Measurements from ENCODE around the gene PNPLA5. TPM values are rescaled to one million over a fixed set of nuclear protein-coding genes. Genes with fewer than 3 reads are reported as not detected.
A peak's percentile ranks its signal among the peaks of the same experiment; 100 is the strongest.

The PNPLA5 gene
- polyA plus RNA-seq, 4 donors: not detected

GRCh38 chr22:43923631-43924464 is 32.0 kb upstream of the PNPLA5 start, which contains the start of gene PNPLA3:
PNPLA3 (plus strand) TSS chr22:43923805; CDS start chr22:43923912, 107 bp downstream.
- DNase-seq (peak; percentile 87 to 92), FAIRE-seq (no peak)
- 1 to 2% (median 2%) methylated on average over 77 to 100 of the region's 100 CpGs for whole genome bisulfite sequencing, 3 donors
- peak within 1 kb of the TSS; percentile 44 to 55 (median 44) for H3K4me3 ChIP-seq (ENCODE audit: low read depth in 1 of 3, low read length in 3 of 3)
- H3K36me3 ChIP-seq (ENCODE audit: control insufficient read depth in 3 of 3, insufficient read depth in 2 of 3, low read depth in 1 of 3, low read length in 3 of 3): no peaks in the 10 kb centered on the region
- H3K27ac ChIP-seq (ENCODE audit: low read depth in 1 of 3, low read length in 2 of 3): peak within 1 kb of the TSS in 1 of 3 donors; percentile 63
- H3K4me1 ChIP-seq (ENCODE audit: control insufficient read depth in 3 of 3, insufficient read depth in 2 of 3, low read depth in 1 of 3, low read length in 2 of 3): peaks cover 0 to 13% (median 0%) of the 10 kb centered on the region in 3 donors
- peaks cover 0 to 3% (median 0%) of the 10 kb centered on the region in 3 donors for H3K27me3 ChIP-seq (ENCODE audit: control insufficient read depth in 3 of 3, insufficient read depth in 3 of 3, low read length in 3 of 3)
- no peaks in the 10 kb centered on the region for H3K9me3 ChIP-seq (ENCODE audit: control insufficient read depth in 2 of 2, insufficient read depth in 1 of 2, low read depth in 1 of 2, low read length in 1 of 2)

GRCh38 chr22:43923191-43923590 is 31.4 kb upstream of the PNPLA5 start:
- Histone ChIP-seq H3K4me1 (ENCODE audit: control insufficient read depth in 3 of 3, insufficient read depth in 2 of 3, low read depth in 1 of 3, low read length in 2 of 3) (peaks cover 0 to 13% (median 0%) of the 10 kb centered on the region in 3 donors), H3K36me3 (ENCODE audit: control insufficient read depth in 3 of 3, insufficient read depth in 2 of 3, low read depth in 1 of 3, low read length in 3 of 3) (no peaks in the 10 kb centered on the region), H3K27me3 (ENCODE audit: control insufficient read depth in 3 of 3, insufficient read depth in 3 of 3, low read length in 3 of 3) (peaks cover 0 to 3% (median 0%) of the 10 kb centered on the region in 3 donors), H3K4me3 (ENCODE audit: low read depth in 1 of 3, low read length in 3 of 3) (peak overlapping the region in 2 of 3 donors; percentile 9 to 55), H3K27ac (ENCODE audit: low read depth in 1 of 3, low read length in 2 of 3) (no peak overlapping the region), H3K9me3 (ENCODE audit: control insufficient read depth in 2 of 2, insufficient read depth in 1 of 2, low read depth in 1 of 2, low read length in 1 of 2) (no peaks in the 10 kb centered on the region)
- WGBS, 3 donors: 0 to 1% (median 1%) methylated on average over 10 to 13 of the region's 13 CpGs
- FAIRE-seq (no peak), DNase-seq (peak in 1 of 2 donors; percentile 42)

GRCh38 chr22:43922123-43922522 is 30.3 kb upstream of the PNPLA5 start:
- WGBS, 3 donors: 68 to 82% (median 75%) methylated on average over 3 of the region's 3 CpGs
- DNase-seq (no peak), FAIRE-seq (no peak)
- H3K4me1 ChIP-seq (ENCODE audit: control insufficient read depth in 3 of 3, insufficient read depth in 2 of 3, low read depth in 1 of 3, low read length in 2 of 3): peaks cover 0 to 13% (median 0%) of the 10 kb centered on the region in 3 donors
- no peaks in the 10 kb centered on the region for H3K9me3 ChIP-seq (ENCODE audit: control insufficient read depth in 2 of 2, insufficient read depth in 1 of 2, low read depth in 1 of 2, low read length in 1 of 2)
- H3K27ac ChIP-seq (ENCODE audit: low read depth in 1 of 3, low read length in 2 of 3): no peak overlapping the region
- H3K36me3 ChIP-seq (ENCODE audit: control insufficient read depth in 3 of 3, insufficient read depth in 2 of 3, low read depth in 1 of 3, low read length in 3 of 3): no peaks in the 10 kb centered on the region
- H3K27me3 ChIP-seq (ENCODE audit: control insufficient read depth in 3 of 3, insufficient read depth in 3 of 3, low read length in 3 of 3): peaks cover 0 to 3% (median 0%) of the 10 kb centered on the region in 3 donors
- no peak overlapping the region for H3K4me3 ChIP-seq (ENCODE audit: low read depth in 1 of 3, low read length in 3 of 3)

- Histone ChIP-seq H3K27ac (ENCODE audit: low read depth in 1 of 3, low read length in 2 of 3) (no peak overlapping the region), H3K4me1 (ENCODE audit: control insufficient read depth in 3 of 3, insufficient read depth in 2 of 3, low read depth in 1 of 3, low read length in 2 of 3) (peaks cover 0 to 13% (median 0%) of the 10 kb centered on the region in 3 donors), H3K36me3 (ENCODE audit: control insufficient read depth in 3 of 3, insufficient read depth in 2 of 3, low read depth in 1 of 3, low read length in 3 of 3) (no peaks in the 10 kb centered on the region), H3K27me3 (ENCODE audit: control insufficient read depth in 3 of 3, insufficient read depth in 3 of 3, low read length in 3 of 3) (peaks cover 0 to 3% (median 0%) of the 10 kb centered on the region in 3 donors), H3K4me3 (ENCODE audit: low read depth in 1 of 3, low read length in 3 of 3) (no peak overlapping the region), H3K9me3 (ENCODE audit: control insufficient read depth in 2 of 2, insufficient read depth in 1 of 2, low read depth in 1 of 2, low read length in 1 of 2) (no peaks in the 10 kb centered on the region)
- 52 to 68% (median 66%) methylated on average over 4 of the region's 4 CpGs for WGBS, 3 donors
- no peak for FAIRE-seq
- no peak for DNase-seq
Observed at GRCh38 chr22:43921370-43921769, 29.6 kb upstream of the PNPLA5 start.

- Histone ChIP-seq H3K4me1 (ENCODE audit: control insufficient read depth in 3 of 3, insufficient read depth in 2 of 3, low read depth in 1 of 3, low read length in 2 of 3) (no peaks in the 10 kb centered on the region), H3K9me3 (ENCODE audit: control insufficient read depth in 2 of 2, insufficient read depth in 1 of 2, low read depth in 1 of 2, low read length in 1 of 2) (no peaks in the 10 kb centered on the region), H3K27me3 (ENCODE audit: control insufficient read depth in 3 of 3, insufficient read depth in 3 of 3, low read length in 3 of 3) (peaks cover 0 to 3% (median 0%) of the 10 kb centered on the region in 3 donors), H3K27ac (ENCODE audit: low read depth in 1 of 3, low read length in 2 of 3) (no peak overlapping the region), H3K4me3 (ENCODE audit: low read depth in 1 of 3, low read length in 3 of 3) (no peak overlapping the region), H3K36me3 (ENCODE audit: control insufficient read depth in 3 of 3, insufficient read depth in 2 of 3, low read depth in 1 of 3, low read length in 3 of 3) (no peaks in the 10 kb centered on the region)
- FAIRE-seq (no peak), DNase-seq (no peak)
- 60 to 78% (median 74%) methylated on average over 16 of the region's 16 CpGs for WGBS, 3 donors
Observed at GRCh38 chr22:43919106-43919973, 27.5 kb upstream of the PNPLA5 start.

GRCh38 chr22:43917521-43917920 is 25.7 kb upstream of the PNPLA5 start:
- no peaks in the 10 kb centered on the region for H3K36me3 ChIP-seq (ENCODE audit: control insufficient read depth in 3 of 3, insufficient read depth in 2 of 3, low read depth in 1 of 3, low read length in 3 of 3)
- H3K27ac ChIP-seq (ENCODE audit: low read depth in 1 of 3, low read length in 2 of 3): no peak overlapping the region
- 77 to 92% (median 90%) methylated on average over 5 to 6 of the region's 6 CpGs for WGBS, 3 donors
- FAIRE-seq (no peak), DNase-seq (no peak)
- peaks cover 0 to 3% (median 0%) of the 10 kb centered on the region in 3 donors for H3K27me3 ChIP-seq (ENCODE audit: control insufficient read depth in 3 of 3, insufficient read depth in 3 of 3, low read length in 3 of 3)
- no peaks in the 10 kb centered on the region for H3K9me3 ChIP-seq (ENCODE audit: control insufficient read depth in 2 of 2, insufficient read depth in 1 of 2, low read depth in 1 of 2, low read length in 1 of 2)
- no peaks in the 10 kb centered on the region for H3K4me1 ChIP-seq (ENCODE audit: control insufficient read depth in 3 of 3, insufficient read depth in 2 of 3, low read depth in 1 of 3, low read length in 2 of 3)
- no peak overlapping the region for H3K4me3 ChIP-seq (ENCODE audit: low read depth in 1 of 3, low read length in 3 of 3)

GRCh38 chr22:43911351-43911750 is 19.5 kb upstream of the PNPLA5 start:
- no peak for FAIRE-seq
- no peaks in the 10 kb centered on the region for H3K27me3 ChIP-seq (ENCODE audit: control insufficient read depth in 3 of 3, insufficient read depth in 3 of 3, low read length in 3 of 3)
- H3K36me3 ChIP-seq (ENCODE audit: control insufficient read depth in 3 of 3, insufficient read depth in 2 of 3, low read depth in 1 of 3, low read length in 3 of 3): no peaks in the 10 kb centered on the region

GRCh38 chr22:43910178-43910695 is 18.4 kb upstream of the PNPLA5 start:
- H3K36me3 ChIP-seq (ENCODE audit: control insufficient read depth in 3 of 3, insufficient read depth in 2 of 3, low read depth in 1 of 3, low read length in 3 of 3): no peaks in the 10 kb centered on the region
- 59 to 67% (median 61%) methylated on average over 6 of the region's 6 CpGs for WGBS, 3 donors
- no peak overlapping the region for H3K4me3 ChIP-seq (ENCODE audit: low read depth in 1 of 3, low read length in 3 of 3)
- no peaks in the 10 kb centered on the region for H3K4me1 ChIP-seq (ENCODE audit: control insufficient read depth in 3 of 3, insufficient read depth in 2 of 3, low read depth in 1 of 3, low read length in 2 of 3)
- H3K9me3 ChIP-seq (ENCODE audit: control insufficient read depth in 2 of 2, insufficient read depth in 1 of 2, low read depth in 1 of 2, low read length in 1 of 2): no peaks in the 10 kb centered on the region
- no peak overlapping the region for H3K27ac ChIP-seq (ENCODE audit: low read depth in 1 of 3, low read length in 2 of 3)
- FAIRE-seq (no peak), DNase-seq (no peak)
- no peaks in the 10 kb centered on the region for H3K27me3 ChIP-seq (ENCODE audit: control insufficient read depth in 3 of 3, insufficient read depth in 3 of 3, low read length in 3 of 3)

More at GRCh38 chr22:43911351-43911750, 19.5 kb upstream of the PNPLA5 start:
- no peaks in the 10 kb centered on the region for H3K4me1 ChIP-seq (ENCODE audit: control insufficient read depth in 3 of 3, insufficient read depth in 2 of 3, low read depth in 1 of 3, low read length in 2 of 3)
- H3K4me3 ChIP-seq (ENCODE audit: low read depth in 1 of 3, low read length in 3 of 3): no peak overlapping the region
- DNase-seq: no peak
- WGBS, 3 donors: 10 to 21% (median 16%) methylated on average over 4 of the region's 4 CpGs
- no peaks in the 10 kb centered on the region for H3K9me3 ChIP-seq (ENCODE audit: control insufficient read depth in 2 of 2, insufficient read depth in 1 of 2, low read depth in 1 of 2, low read length in 1 of 2)
- H3K27ac ChIP-seq (ENCODE audit: low read depth in 1 of 3, low read length in 2 of 3): no peak overlapping the region

All from small intestine (tissue), 7 donors.